HepG2 (cell line): ENCODE data around the gene SPRTN. TPM values are rescaled to one million over a fixed set of nuclear protein-coding genes. Genes with fewer than 3 reads are reported as not detected.
A peak's percentile ranks its signal among the peaks of the same experiment; 100 is the strongest.

Experiments
- ATAC-seq: fragments of 200-7000 bp; cut with Tn5 transposase; 3 replicates; pipeline ENCODE4 v1.9.1; 2020; ENCODE audit warnings: mild to moderate bottlenecking, moderate library complexity
- BruUV-seq: library from RNA; stranded (reverse); fragments of 400-500 nt; replicated peaks from 2 replicates; lab custom pipeline; 2021; lab: Mats Ljungman, UMichigan
- CTCF ChIA-PET: fragments of 300-600 bp; formaldehyde crosslinking; extraction: SDS; loops from one replicate; lab custom pipeline; 2021; ENCODE audit warnings: low total read pairs, inconsistent platforms, low intra/inter-chr PET ratio; lab: Yijun Ruan, JAX
- POLR2A ChIA-PET: fragments of 350-600 bp; sonication (Branson Sonifier 250); formaldehyde crosslinking; loops from one replicate; lab custom pipeline; 2020; ENCODE audit warnings: antibody characterized with exemption, inconsistent platforms; lab: Yijun Ruan, JAX
- DNase-seq: peaks from one replicate; pipeline ENCODE4 v3.0.0-alpha.2; 2015; ENCODE audit warnings: low spot score
- FAIRE-seq: peaks from 3 replicates; lab custom pipeline; 2011; peaks lifted over from hg19 to GRCh38; lab: Jason Lieb, UNC
- H2AFZ ChIP-seq: one replicate; pipeline ENCODE4 v1.6.1; 2011; ENCODE audit warnings: low read length, inconsistent platforms
- H3K27ac ChIP-seq: fragments of 300-600 bp; 3 replicates; pipeline ENCODE4 v1.8.0; 2011; ENCODE audit warnings: mixed run types, mild to moderate bottlenecking, mixed read lengths, low read length, inconsistent platforms; ENCODE audit not compliant: insufficient read depth; ENCODE audit errors: extremely low read length
- H3K27me3 ChIP-seq, 2 experiments: fragments of 200-600 bp in 1 of 2; 2 replicates in 1 of 2; 3 replicates in 1 of 2; pipeline versions ENCODE4 v1.6.0 to v1.8.0; 2011; ENCODE audit warnings: low read length in 2 of 2, mild to moderate bottlenecking in 2 of 2, moderate library complexity in 2 of 2, inconsistent platforms in 1 of 2; ENCODE audit not compliant: insufficient read depth in 2 of 2, control insufficient read depth in 1 of 2
- H3K36me3 ChIP-seq, 2 experiments: fragments of 200-600 bp in 1 of 2; replicated peaks in 1 of 2; 2 replicates in 1 of 2; 3 replicates in 1 of 2; pipeline versions ENCODE4 v1.5.1 to v1.8.0; 2011; ENCODE audit warnings: low read length in 2 of 2, inconsistent platforms in 1 of 2; ENCODE audit not compliant: insufficient read depth in 2 of 2, control insufficient read depth in 1 of 2
- H3K4me1 ChIP-seq: 2 replicates; pipeline ENCODE4 v1.5.1; 2012; ENCODE audit warnings: low read length, inconsistent platforms; ENCODE audit not compliant: insufficient read depth
- H3K4me2 ChIP-seq: 2 replicates; pipeline ENCODE4 v1.6.0; 2011; ENCODE audit warnings: low read depth, low read length, inconsistent platforms
- H3K4me3 ChIP-seq, 3 experiments: fragments of 200-600 bp in 1 of 3; sonication (generic), shearing (Covaris generic) in 1 of 3; replicated peaks in 1 of 3; 2 replicates each; pipeline ENCODE4 v1.5.1; 2011 to 2016; ENCODE audit warnings: low read length in 3 of 3, inconsistent platforms in 2 of 3, low read depth in 2 of 3, mild to moderate bottlenecking in 2 of 3, control low read depth in 1 of 3, mixed read lengths in 1 of 3; ENCODE audit not compliant: insufficient read depth in 1 of 3
- H3K79me2 ChIP-seq: one replicate; pipeline ENCODE4 v1.6.1; 2011; ENCODE audit warnings: low read length, inconsistent platforms; ENCODE audit not compliant: insufficient read depth
- H3K9ac ChIP-seq: 2 replicates; pipeline ENCODE4 v1.6.0; 2011; ENCODE audit warnings: mild to moderate bottlenecking, low read depth, low read length, inconsistent platforms; ENCODE audit not compliant: insufficient read depth
- H3K9me3 ChIP-seq: 2 replicates; pipeline ENCODE4 v1.5.1; 2012; ENCODE audit warnings: mild to moderate bottlenecking, low read length
- H4K20me1 ChIP-seq: 2 replicates; pipeline ENCODE4 v1.6.0; 2011; ENCODE audit warnings: inconsistent platforms, mild to moderate bottlenecking, low read length, moderate library complexity; ENCODE audit not compliant: insufficient read depth
- ADNP ChIP-seq: sonication (generic); formaldehyde crosslinking; IDR thresholded peaks from 2 replicates; pipeline ENCODE4 v1.4.0; 2020; ENCODE audit warnings: missing genetic modification reagents
- BCLAF1 ChIP-seq: fragments of 450-650 bp; IDR thresholded peaks from 2 replicates; pipeline ENCODE4 v1.6.1; 2017; ENCODE audit warnings: mild to moderate bottlenecking
- ERF ChIP-seq: IDR thresholded peaks from 2 replicates; pipeline ENCODE4 v1.6.1; 2018; ENCODE audit warnings: missing biosample characterization, missing genetic modification reagents
- ETS1 ChIP-seq: sonication (generic); formaldehyde crosslinking; IDR thresholded peaks from 2 replicates; pipeline ENCODE4 v1.4.0; 2020; ENCODE audit warnings: missing genetic modification reagents
- GLMP ChIP-seq: sonication (generic); formaldehyde crosslinking; IDR thresholded peaks from 2 replicates; pipeline ENCODE4 v1.9.0; 2021; ENCODE audit warnings: missing genetic modification reagents, mild to moderate bottlenecking, borderline replicate concordance
- IRF2 ChIP-seq: IDR thresholded peaks from 2 replicates; pipeline ENCODE4 v1.6.1; 2018; ENCODE audit warnings: missing genetic modification reagents, missing compliant biosample characterization
- ISX ChIP-seq: sonication (generic); formaldehyde crosslinking; conservative IDR thresholded peaks from 2 replicates; pipeline ENCODE4 v1.5.0; 2020; ENCODE audit warnings: missing genetic modification reagents
- JARID2 ChIP-seq: sonication (generic); formaldehyde crosslinking; IDR thresholded peaks from 2 replicates; pipeline ENCODE4 v1.8.1; 2023; ENCODE audit warnings: missing genetic modification reagents, inconsistent platforms; ENCODE audit not compliant: insufficient replicate concordance
- NR3C1 ChIP-seq: sonication (generic); formaldehyde crosslinking; IDR thresholded peaks from 2 replicates; pipeline ENCODE4 v1.4.0; 2020; ENCODE audit warnings: missing genetic modification reagents
- WIZ ChIP-seq: sonication (generic); formaldehyde crosslinking; IDR thresholded peaks from 2 replicates; pipeline ENCODE4 v1.5.1; 2020; ENCODE audit warnings: mild to moderate bottlenecking, missing genetic modification reagents
- ZNF335 ChIP-seq: sonication (generic); formaldehyde crosslinking; IDR thresholded peaks from 2 replicates; pipeline ENCODE4 v1.4.0; 2020; ENCODE audit warnings: missing genetic modification reagents
- ZNF432 ChIP-seq: sonication (generic); formaldehyde crosslinking; IDR thresholded peaks from 2 replicates; pipeline ENCODE4 v1.5.0; 2020; ENCODE audit warnings: missing genetic modification reagents, mild to moderate bottlenecking, borderline replicate concordance
- ZNF543 ChIP-seq: sonication (generic); formaldehyde crosslinking; IDR thresholded peaks from 2 replicates; pipeline ENCODE4 v1.4.0; 2020; ENCODE audit warnings: mild to moderate bottlenecking, missing genetic modification reagents
- ZNF569 ChIP-seq: sonication (generic); formaldehyde crosslinking; IDR thresholded peaks from 2 replicates; pipeline ENCODE4 v1.5.0; 2020; ENCODE audit warnings: mild to moderate bottlenecking, missing genetic modification reagents, moderate library complexity, borderline replicate concordance
- ZNF570 ChIP-seq: sonication (generic); formaldehyde crosslinking; IDR thresholded peaks from 2 replicates; pipeline ENCODE4 v1.4.0; 2020; ENCODE audit warnings: mild to moderate bottlenecking, missing genetic modification reagents, borderline replicate concordance
- ZNF788 ChIP-seq: sonication (generic); formaldehyde crosslinking; IDR thresholded peaks from 2 replicates; pipeline ENCODE4 v1.5.0; 2020; ENCODE audit warnings: mild to moderate bottlenecking, missing genetic modification reagents, borderline replicate concordance
- ZNF883 ChIP-seq: sonication (generic); formaldehyde crosslinking; IDR thresholded peaks from 2 replicates; pipeline ENCODE4 v1.5.1; 2020; ENCODE audit warnings: mild to moderate bottlenecking, missing genetic modification reagents; ENCODE audit errors: not compliant biosample characterization
- WGBS: methylation state at CpG from one replicate; pipeline ENCODE4 v1.1.6; 2017; ENCODE audit warnings: low lambda C conversion rate; 5-methylcytosine and 5-hydroxymethylcytosine counted together
- in situ Hi-C: cut with HindIII; loops from 2 replicates; pipeline ENCODE4 v1.10.0; 2017; ENCODE audit warnings: low pct_unique_long_range_greater_than_20kb; ENCODE audit not compliant: extremely low pct_ligation_motif_present
- intact Hi-C: fragments of 100-400 bp; cut with micrococcal nuclease; formaldehyde crosslinking; loops from one replicate; pipeline ENCODE4 v1.10.0; 2022; ENCODE audit not compliant: unreplicated experiment
- polyA plus RNA-seq, 8 experiments: library from polyadenylated mRNA; depleted of rRNA in 3 of 8; stranded (reverse) in 7 of 8; unstranded in 1 of 8; fragments of >200 nt; fragmentation: Illumina TruSeq in 4 of 8; extraction: Trizol in 4 of 8; gene quantifications; 2 replicates each; pipeline versions ENCODE4 v1.2.1 to v1.2.3, GENCODE V29; 2011 to 2016; ENCODE audit warnings: low read depth in 4 of 8, missing spikeins in 1 of 8, mixed read lengths in 1 of 8; ENCODE audit not compliant: insufficient read depth in 1 of 8
- total RNA-seq, 5 experiments: library from RNA; depleted of rRNA; stranded (reverse); fragments of >200 nt; fragmentation: Illumina TruSeq; extraction: Trizol; gene quantifications; 2 replicates each; pipeline ENCODE4 v1.2.3, GENCODE V29; 2016; ENCODE audit warnings: low read depth in 1 of 5

Gene SPRTN
- total and polyA plus RNA-seq, 2 of the 13 experiments (the other 11 are each of a cell fraction or from before 2014, with no cell fraction given), result 4.2 to 15.2 TPM

- H3K4me1 ChIP-seq, result no peaks in the 10 kb centered on the region
- no TSS peak for BruUV-seq
- no peak overlapping the region for H3K4me3 ChIP-seq
- H3K27ac ChIP-seq, result no peak overlapping the region
- H3K4me2 ChIP-seq, result no peak overlapping the region
- ATAC-seq, result peak; percentile 52
- intact Hi-C loops (no loop called here), in situ Hi-C loops (no loop called here)
- H3K9ac ChIP-seq, result no peak overlapping the region
- no peaks in the 10 kb centered on the region for H3K27me3 ChIP-seq
- no peaks in the 10 kb centered on the region for H3K9me3 ChIP-seq
- WGBS, result 47% methylated on average over 4 of the region's 9 CpGs
- FAIRE-seq, result no peak
- ChIA-PET POLR2A (no interaction called here), CTCF (no interaction called here)
- no peaks in the 10 kb centered on the region for H3K79me2 ChIP-seq
- no peaks in the 10 kb centered on the region for H4K20me1 ChIP-seq
- H2AFZ ChIP-seq, result no peak overlapping the region
- H3K36me3 ChIP-seq, result no peaks in the 10 kb centered on the region
- TF ChIP-seq ZNF569 (no peak), ZNF543 (CRISPR knock-in tag) (no peak), GLMP (CRISPR knock-in tag) (no peak), ISX (CRISPR knock-in tag) (no peak), JARID2 (no peak), ADNP (CRISPR knock-in tag) (no peak), ERF (no peak), ETS1 (CRISPR knock-in tag) (no peak), IRF2 (CRISPR knock-in tag) (no peak), WIZ (no peak), ZNF335 (CRISPR knock-in tag) (no peak), ZNF432 (CRISPR knock-in tag) (no peak), NR3C1 (CRISPR knock-in tag) (no peak), ZNF788 (CRISPR knock-in tag) (no peak), BCLAF1 (no peak), ZNF883 (CRISPR knock-in tag) (no peak), ZNF570 (CRISPR knock-in tag) (no peak)
- DNase-seq, result no peak
Observed at GRCh38 chr1:231319080-231319479, 19.0 kb upstream of the SPRTN start.
